Measurements from ENCODE around the gene CRHR2. TPM values are rescaled to one million over a fixed set of nuclear protein-coding genes. Genes with fewer than 3 reads are reported as not detected.
"Not testable (repeated sequence)": the region's sequence is repeated elsewhere in the genome, so short reads cannot be mapped to it uniquely, and the experiment has no call there.

Gene CRHR2
- total RNA-seq, 2 experiments from 2014 or later, result not detected

DNA sequence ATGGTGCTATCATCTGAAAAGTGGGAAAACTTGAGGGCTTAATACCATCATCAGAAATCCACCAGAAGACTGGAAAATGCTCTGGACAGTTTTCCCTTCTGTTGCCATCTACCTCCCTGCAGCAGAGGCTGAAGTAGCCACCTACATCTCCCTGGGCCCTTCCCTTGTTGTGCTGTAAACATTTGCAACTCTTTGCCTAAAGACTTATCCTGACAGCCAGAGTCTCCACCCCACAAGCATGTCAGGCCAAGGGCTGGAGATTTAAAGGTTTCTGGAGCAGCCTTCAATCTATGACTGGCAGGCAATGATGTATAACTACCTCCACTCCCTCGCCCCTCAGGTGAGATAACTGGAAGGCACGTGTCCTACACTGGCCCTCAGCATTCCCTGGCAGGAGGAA is 39.9 kb upstream of the CRHR2 start:
- CTCF ChIA-PET, result no interaction called here
- no peak for DNase-seq
- Mint-ChIP-seq H3K9me3 (ENCODE audit: low read depth) (peaks cover 21% of the 10 kb centered on the region), H3K4me3 (no peak overlapping the region), H3K27me3 (no peaks in the 10 kb centered on the region), H3K27ac (no peak overlapping the region), H3K4me1 (peaks cover 17% of the 10 kb centered on the region), H3K36me3 (ENCODE audit: low read depth) (peaks cover 24% of the 10 kb centered on the region)
- POLR2A ChIA-PET, result no interaction called here
- ATAC-seq, result no peak
- intact Hi-C loops (cut with DNase I, micrococcal nuclease), result no loop called here

DNA sequence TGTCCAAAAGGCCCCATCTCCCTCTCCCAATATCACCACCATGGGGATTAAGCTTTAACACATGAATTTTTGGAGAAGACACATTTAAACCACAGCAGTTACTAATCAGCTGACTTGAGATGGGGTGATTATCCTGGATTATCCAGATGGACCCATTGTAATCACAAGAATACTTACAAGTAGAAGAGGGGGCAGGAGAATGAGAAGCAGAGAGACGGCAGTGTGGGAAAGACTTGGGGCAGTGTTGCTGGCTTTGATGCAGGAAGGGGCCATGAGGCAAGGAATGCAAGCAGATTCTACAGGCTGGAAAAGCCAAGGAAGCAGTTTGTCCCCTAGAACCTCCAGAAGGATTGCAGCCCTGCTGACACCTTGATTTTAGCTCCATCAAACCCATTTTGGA is 39.0 kb upstream of the CRHR2 start:
- Mint-ChIP-seq H3K4me1 (peaks cover 8% of the 10 kb centered on the region), H3K27ac (no peak overlapping the region), H3K4me3 (no peak overlapping the region), H3K27me3 (no peaks in the 10 kb centered on the region), H3K9me3 (ENCODE audit: low read depth) (peaks cover 26% of the 10 kb centered on the region), H3K36me3 (ENCODE audit: low read depth) (peaks cover 30% of the 10 kb centered on the region)
- ChIA-PET POLR2A (no interaction called here), CTCF (no interaction called here)
- ATAC-seq (no peak), DNase-seq (no peak)
- intact Hi-C loops (cut with DNase I, micrococcal nuclease), result no loop called here

DNA sequence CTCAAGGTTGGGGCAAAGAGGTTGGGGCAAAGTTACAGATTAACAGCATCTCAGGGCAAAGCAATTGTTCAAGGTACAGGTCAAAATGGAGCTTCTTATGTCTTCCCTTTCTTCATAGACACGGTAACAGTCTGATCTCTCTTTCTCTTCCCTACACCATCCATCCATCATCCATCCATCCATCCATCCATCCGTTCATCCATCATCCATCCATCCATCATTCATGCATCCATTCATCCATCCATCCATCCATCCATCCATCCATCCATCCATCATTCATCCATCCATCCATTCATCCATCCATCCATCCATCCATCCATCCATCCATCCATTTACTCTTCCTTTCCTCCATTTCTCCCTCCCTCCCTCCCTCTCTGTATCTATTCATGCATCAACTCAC is 37.2 kb upstream of the CRHR2 start:
- H3K27me3 Mint-ChIP-seq; ATAC-seq; H3K4me3 Mint-ChIP-seq; H3K4me1 Mint-ChIP-seq; POLR2A ChIA-PET; H3K27ac Mint-ChIP-seq; DNase-seq; CTCF ChIA-PET; intact Hi-C loops (cut with DNase I, micrococcal nuclease): not testable (repeated sequence)
- H3K36me3 Mint-ChIP-seq (ENCODE audit: low read depth), result peaks cover 30% of the 10 kb centered on the region
- H3K9me3 Mint-ChIP-seq (ENCODE audit: low read depth), result peaks cover 26% of the 10 kb centered on the region

DNA sequence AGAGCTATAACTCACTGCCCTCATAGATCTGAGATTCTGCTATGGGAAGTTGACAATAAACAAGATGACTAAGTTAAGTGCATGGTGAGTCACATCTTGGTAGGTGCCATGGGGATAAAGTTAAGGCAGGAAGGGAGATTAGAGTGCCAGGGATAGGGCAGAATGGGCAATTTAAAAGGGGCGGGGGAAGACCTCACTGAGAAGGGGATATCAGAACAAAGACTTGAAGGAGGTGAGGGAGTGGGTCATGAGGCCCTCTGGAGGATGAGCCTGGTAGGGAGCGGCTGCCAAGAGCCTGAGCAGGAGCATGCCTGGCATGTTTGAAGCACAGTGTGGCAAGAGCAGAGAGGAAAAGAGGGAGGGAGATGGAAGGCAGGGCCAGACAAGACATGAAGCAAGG is 34.9 kb upstream of the CRHR2 start:
- intact Hi-C loops (cut with DNase I, micrococcal nuclease), result no loop called here
- POLR2A ChIA-PET, result no interaction called here
- Mint-ChIP-seq H3K27me3 (no peaks in the 10 kb centered on the region), H3K4me3 (no peak overlapping the region), H3K27ac (no peak overlapping the region), H3K36me3 (ENCODE audit: low read depth) (peaks cover 30% of the 10 kb centered on the region), H3K4me1 (no peaks in the 10 kb centered on the region), H3K9me3 (ENCODE audit: low read depth) (peaks cover 26% of the 10 kb centered on the region)
- CTCF ChIA-PET, result interaction anchor here (1.2 to 2.8 kb wide), 2 partner anchors 21 to 23 kb away, joined by 3 to 17 read pairs; no protein-coding TSS in a partner anchor
- ATAC-seq, result peak; percentile 53
- DNase-seq, result no peak

DNA sequence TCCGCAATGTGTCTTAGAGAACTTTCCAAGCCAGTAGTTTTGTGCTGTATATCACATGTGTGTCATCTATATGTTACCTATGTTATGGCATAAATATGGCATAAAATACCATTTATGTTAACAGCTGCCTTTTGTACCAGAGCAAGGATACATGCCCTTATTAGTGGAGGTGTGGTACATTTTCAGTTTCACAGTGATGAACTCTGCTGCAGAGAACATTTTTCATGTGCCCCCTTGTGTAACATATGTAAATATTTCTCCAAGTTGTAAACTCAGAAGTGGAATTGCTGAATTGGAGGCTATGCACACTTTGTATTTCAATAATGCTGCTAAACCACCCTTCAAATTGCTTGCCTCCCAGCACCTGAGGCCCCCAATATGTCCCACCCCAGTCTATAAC is 31.9 kb upstream of the CRHR2 start:
- Mint-ChIP-seq H3K9me3 (ENCODE audit: low read depth) (peaks cover 19% of the 10 kb centered on the region), H3K4me1 (no peaks in the 10 kb centered on the region), H3K36me3 (ENCODE audit: low read depth) (peaks cover 19% of the 10 kb centered on the region), H3K27me3 (no peaks in the 10 kb centered on the region), H3K4me3 (no peak overlapping the region), H3K27ac (no peak overlapping the region)
- DNase-seq (no peak), ATAC-seq (no peak)
- ChIA-PET CTCF (no interaction called here), POLR2A (no interaction called here)
- intact Hi-C loops (cut with DNase I, micrococcal nuclease), result no loop called here

DNA sequence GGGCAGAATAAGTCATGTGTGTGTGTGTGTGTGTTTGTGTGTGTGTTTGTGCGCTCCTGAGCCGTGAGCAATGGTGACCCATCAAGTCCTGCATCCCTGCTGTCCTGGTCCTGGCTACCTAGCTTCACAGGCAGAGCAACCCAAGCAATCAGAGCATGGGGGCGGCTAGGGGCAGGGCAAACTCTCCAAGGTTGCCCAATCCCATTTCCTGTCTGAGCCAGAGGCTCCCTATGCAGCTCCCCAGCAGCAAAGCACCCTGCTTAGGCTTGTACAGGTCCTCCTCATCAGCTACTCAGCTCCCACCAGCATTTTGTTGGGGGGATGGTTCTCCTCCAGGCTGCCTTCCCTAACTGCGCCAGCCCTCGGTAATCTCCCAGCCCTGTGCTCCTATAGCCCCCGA is 31.1 kb upstream of the CRHR2 start:
- intact Hi-C loops (cut with DNase I, micrococcal nuclease), result no loop called here
- DNase-seq (no peak), ATAC-seq (no peak)
- H3K27me3 Mint-ChIP-seq, result no peaks in the 10 kb centered on the region
- CTCF ChIA-PET, result interaction anchor here (0.8 kb wide), 1 partner anchor 22 kb away, joined by 3 read pairs; no protein-coding TSS in a partner anchor
- H3K4me1 Mint-ChIP-seq, result no peaks in the 10 kb centered on the region
- no peak overlapping the region for H3K4me3 Mint-ChIP-seq
- no peak overlapping the region for H3K27ac Mint-ChIP-seq
- peaks cover 15% of the 10 kb centered on the region for H3K36me3 Mint-ChIP-seq (ENCODE audit: low read depth)
- peaks cover 13% of the 10 kb centered on the region for H3K9me3 Mint-ChIP-seq (ENCODE audit: low read depth)
- POLR2A ChIA-PET, result no interaction called here

DNA sequence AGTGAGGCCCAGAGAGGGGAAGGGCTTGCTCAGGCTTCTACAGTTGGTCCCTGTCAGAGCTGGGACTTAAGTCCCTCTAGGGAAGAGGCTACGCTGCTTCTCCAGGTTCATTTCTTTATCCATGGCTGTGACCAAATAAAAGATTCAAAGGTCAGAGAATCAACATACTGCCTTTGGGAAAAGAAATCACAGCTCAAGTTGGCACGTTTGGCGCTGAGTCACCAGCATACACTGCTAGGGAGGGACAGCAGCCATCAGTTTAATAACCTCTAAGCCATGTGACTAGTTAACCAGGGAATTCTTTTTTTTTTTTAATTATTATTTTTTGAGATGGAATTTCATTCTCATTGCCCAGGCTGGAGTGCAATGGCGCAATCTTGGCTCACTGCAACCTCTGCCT is 28.4 kb upstream of the CRHR2 start:
- Mint-ChIP-seq H3K4me3 (no peak overlapping the region), H3K36me3 (ENCODE audit: low read depth) (no peaks in the 10 kb centered on the region), H3K27me3 (no peaks in the 10 kb centered on the region), H3K27ac (no peak overlapping the region), H3K9me3 (ENCODE audit: low read depth) (no peaks in the 10 kb centered on the region), H3K4me1 (no peaks in the 10 kb centered on the region)
- no peak for DNase-seq
- intact Hi-C loops (cut with DNase I, micrococcal nuclease), result no loop called here
- ChIA-PET POLR2A (no interaction called here), CTCF (no interaction called here)
- no peak for ATAC-seq

DNA sequence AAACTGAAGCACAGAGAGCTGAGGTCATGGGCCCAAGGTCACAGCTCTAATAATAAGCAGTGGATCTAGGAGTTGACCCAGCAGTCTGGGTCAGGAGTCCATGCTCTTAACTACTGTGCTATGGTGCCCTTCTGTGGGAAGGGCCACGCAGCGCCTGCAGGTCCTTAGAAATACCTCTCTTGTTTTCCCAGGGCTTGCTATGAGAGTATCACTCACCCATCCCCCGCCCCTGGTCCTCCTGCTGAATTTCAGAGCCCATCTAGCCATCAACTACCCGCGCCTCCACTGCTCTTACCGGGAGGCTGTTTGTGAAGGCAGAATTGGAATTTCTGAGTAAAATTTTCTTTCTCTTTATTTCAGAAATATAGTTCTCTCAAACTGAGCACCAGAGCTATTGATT is 27.3 kb upstream of the CRHR2 start:
- intact Hi-C loops (cut with DNase I, micrococcal nuclease), result loop anchor here in 1 of 2 experiments (10.0 kb wide), 1 partner anchor 265 kb away; no protein-coding TSS in a partner anchor
- no peaks in the 10 kb centered on the region for H3K9me3 Mint-ChIP-seq (ENCODE audit: low read depth)
- ChIA-PET POLR2A (no interaction called here), CTCF (interaction anchor here (0.8 kb wide), 1 partner anchor 26 kb away, joined by 3 read pairs; no protein-coding TSS in a partner anchor)
- H3K27me3 Mint-ChIP-seq, result no peaks in the 10 kb centered on the region
- DNase-seq, result no peak
- ATAC-seq, result no peak
- H3K4me1 Mint-ChIP-seq, result no peaks in the 10 kb centered on the region
- no peak overlapping the region for H3K27ac Mint-ChIP-seq
- no peaks in the 10 kb centered on the region for H3K36me3 Mint-ChIP-seq (ENCODE audit: low read depth)
- no peak overlapping the region for H3K4me3 Mint-ChIP-seq

DNA sequence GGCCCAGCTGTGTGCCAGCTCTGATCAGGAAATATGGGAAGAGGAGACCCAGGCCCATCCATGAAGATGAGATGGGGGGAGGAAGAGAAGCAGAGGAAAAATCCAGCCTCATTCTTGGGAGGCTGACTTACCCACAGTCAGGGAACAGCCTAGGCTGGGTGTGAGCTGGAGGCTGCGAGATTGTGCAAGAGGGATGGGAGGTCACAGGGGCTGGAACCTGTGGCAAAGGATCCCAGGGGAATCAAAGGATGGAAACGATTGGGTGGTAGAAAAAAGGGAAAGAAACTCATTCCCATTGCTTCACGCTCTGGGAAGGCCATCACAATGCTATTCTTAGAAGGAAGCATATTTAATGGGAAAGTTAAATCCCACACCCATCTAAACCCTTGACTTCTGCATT is 26.7 kb upstream of the CRHR2 start:
- intact Hi-C loops (cut with DNase I, micrococcal nuclease), result loop anchor here in 1 of 2 experiments (10.0 kb wide), 1 partner anchor 266 kb away; no protein-coding TSS in a partner anchor
- CTCF ChIA-PET, result no interaction called here
- H3K9me3 Mint-ChIP-seq (ENCODE audit: low read depth), result no peaks in the 10 kb centered on the region
- no peak for ATAC-seq
- H3K27ac Mint-ChIP-seq, result no peak overlapping the region
- H3K4me3 Mint-ChIP-seq, result no peak overlapping the region
- no peaks in the 10 kb centered on the region for H3K27me3 Mint-ChIP-seq
- POLR2A ChIA-PET, result no interaction called here
- no peaks in the 10 kb centered on the region for H3K36me3 Mint-ChIP-seq (ENCODE audit: low read depth)
- no peak for DNase-seq
- H3K4me1 Mint-ChIP-seq, result no peaks in the 10 kb centered on the region

DNA sequence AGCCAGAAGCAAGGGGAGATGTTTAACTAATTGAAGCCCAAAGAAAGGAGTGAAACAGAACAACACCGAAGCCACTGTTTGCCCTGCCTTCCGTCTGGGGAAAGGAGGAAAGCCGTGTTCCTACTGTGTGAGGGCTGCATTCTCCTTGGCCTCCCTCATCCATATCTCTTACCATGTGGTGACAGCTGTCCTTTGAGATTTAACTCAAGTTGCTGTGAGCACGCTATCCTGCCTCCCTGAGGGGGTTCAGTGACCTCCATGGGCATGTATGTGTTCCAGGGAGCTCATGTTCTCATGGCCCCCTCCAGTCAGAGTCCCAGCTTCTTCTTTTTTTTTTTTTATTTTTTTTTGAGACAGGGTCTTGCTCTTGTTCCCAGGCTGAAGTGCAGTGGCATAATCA is 26.2 kb upstream of the CRHR2 start:
- intact Hi-C loops (cut with DNase I, micrococcal nuclease), result loop anchor here in 1 of 2 experiments (10.0 kb wide), 1 partner anchor 266 kb away; no protein-coding TSS in a partner anchor
- no peak for DNase-seq

DNA sequence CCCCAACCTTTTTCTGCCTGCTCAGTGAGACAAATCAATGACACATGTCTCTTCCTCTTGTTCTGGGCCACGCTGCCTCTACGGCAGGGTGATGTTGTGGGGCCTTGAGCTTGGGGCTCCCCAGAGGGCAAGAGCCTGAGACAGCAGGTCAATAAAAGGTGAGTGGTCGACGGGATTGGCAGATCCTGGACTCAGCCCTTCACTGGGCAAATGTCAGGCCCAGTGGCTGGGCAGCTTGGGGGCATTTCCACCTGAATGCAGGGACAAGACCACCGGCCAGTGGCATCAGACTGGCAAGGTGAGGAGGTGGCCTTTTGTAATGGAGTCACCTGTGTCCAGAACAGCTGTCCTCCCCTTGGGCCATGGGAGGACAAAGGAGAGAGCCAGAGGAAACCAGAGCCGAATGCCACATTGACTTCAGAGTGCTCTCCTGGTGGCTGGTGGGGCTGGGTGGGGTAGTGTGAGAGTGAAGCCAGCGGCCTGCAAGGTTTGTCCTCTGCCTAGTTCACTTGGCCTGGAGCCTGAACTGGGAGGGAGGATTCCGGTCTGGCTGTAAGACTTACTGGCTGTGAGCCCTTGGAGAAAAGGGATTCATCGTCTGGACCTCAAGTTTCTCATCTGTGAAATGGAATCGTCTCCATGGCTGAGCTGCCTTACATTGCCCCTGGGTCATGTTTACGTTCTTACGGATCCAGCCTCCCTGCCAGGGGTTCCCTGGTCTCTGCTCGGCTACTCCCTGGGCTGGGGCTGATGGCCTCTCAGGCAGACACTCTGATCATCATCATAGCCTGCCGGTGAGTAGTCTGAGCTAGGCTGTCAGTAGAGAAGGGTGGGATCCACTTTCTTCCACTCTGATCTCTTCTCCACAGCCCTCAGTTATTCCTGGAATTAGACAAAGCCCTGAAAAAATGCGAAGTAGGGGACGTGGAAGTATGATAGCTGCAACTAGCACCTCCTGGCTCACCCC is 25.4 kb upstream of the CRHR2 start:
- H3K27me3 Mint-ChIP-seq, result no peaks in the 10 kb centered on the region
- no peaks in the 10 kb centered on the region for H3K4me1 Mint-ChIP-seq
- POLR2A ChIA-PET, result no interaction called here
- H3K4me3 Mint-ChIP-seq, result no peak overlapping the region
- H3K36me3 Mint-ChIP-seq (ENCODE audit: low read depth), result no peaks in the 10 kb centered on the region
- ATAC-seq, result no peak
- H3K27ac Mint-ChIP-seq, result no peak overlapping the region
- intact Hi-C loops (cut with DNase I, micrococcal nuclease), result loop anchor here in 1 of 2 experiments (10.0 kb wide), 1 partner anchor 267 kb away; no protein-coding TSS in a partner anchor
- DNase-seq, result no peak
- no peaks in the 10 kb centered on the region for H3K9me3 Mint-ChIP-seq (ENCODE audit: low read depth)
- CTCF ChIA-PET, result interaction anchor here (0.6 to 0.9 kb wide), 4 partner anchors 27 to 80 kb away, joined by 3 to 4 read pairs (median 4); no protein-coding TSS in a partner anchor

More for the DNA sequence above, 26.2 kb upstream of the CRHR2 start:
- H3K4me3 Mint-ChIP-seq, result no peak overlapping the region
- H3K27ac Mint-ChIP-seq, result no peak overlapping the region
- ChIA-PET POLR2A (no interaction called here), CTCF (interaction anchor here (0.6 kb wide), 1 partner anchor 64 kb away, joined by 4 read pairs; no protein-coding TSS in a partner anchor)
- H3K9me3 Mint-ChIP-seq (ENCODE audit: low read depth), result no peaks in the 10 kb centered on the region
- H3K27me3 Mint-ChIP-seq, result no peaks in the 10 kb centered on the region
- ATAC-seq, result no peak
- H3K36me3 Mint-ChIP-seq (ENCODE audit: low read depth), result no peaks in the 10 kb centered on the region
- no peaks in the 10 kb centered on the region for H3K4me1 Mint-ChIP-seq

DNA sequence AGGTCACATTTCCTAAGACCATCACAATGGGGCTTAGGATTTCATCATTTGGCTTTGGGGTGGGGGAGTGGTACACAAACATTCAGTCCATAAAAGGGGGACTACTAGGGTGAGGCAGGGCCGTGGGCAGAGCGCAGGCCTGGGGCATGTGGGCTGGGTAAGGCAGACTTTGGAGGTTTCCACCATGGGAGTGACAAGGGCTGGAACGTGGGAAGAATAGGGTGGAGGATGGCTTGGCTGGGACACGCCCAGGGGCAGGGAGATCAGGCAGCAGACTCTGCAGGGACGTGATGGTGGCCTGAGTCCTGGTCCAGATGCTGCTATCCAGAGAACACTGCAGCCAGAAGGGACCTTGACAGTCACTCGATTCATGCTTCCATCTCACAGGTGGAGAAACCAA is 24.7 kb upstream of the CRHR2 start:
- Mint-ChIP-seq H3K4me3 (no peak overlapping the region), H3K36me3 (ENCODE audit: low read depth) (no peaks in the 10 kb centered on the region), H3K4me1 (no peaks in the 10 kb centered on the region), H3K27me3 (no peaks in the 10 kb centered on the region), H3K27ac (peak overlapping the region; percentile 19), H3K9me3 (ENCODE audit: low read depth) (no peaks in the 10 kb centered on the region)
- ATAC-seq, result no peak
- DNase-seq, result no peak
- CTCF ChIA-PET, result interaction anchor here (0.6 to 0.9 kb wide), 3 partner anchors 28 to 81 kb away, joined by 3 to 4 read pairs (median 3); no protein-coding TSS in a partner anchor
- intact Hi-C loops (cut with DNase I, micrococcal nuclease), result loop anchor here in 1 of 2 experiments (10.0 kb wide), 1 partner anchor 268 kb away; no protein-coding TSS in a partner anchor
- POLR2A ChIA-PET, result no interaction called here
